Neural cell (in vitro differentiated cells): ENCODE results near the gene CYP2W1. TPM values are rescaled to one million over a fixed set of nuclear protein-coding genes. Genes with fewer than 3 reads are reported as not detected.
"Not testable (repeated sequence)": the region's sequence is repeated elsewhere in the genome, so short reads cannot be mapped to it uniquely, and the experiment has no call there.

Experiments used
- H2AFZ ChIP-seq: fragments of 200-600, 300-800 bp; sonication (generic), shearing (Covaris generic); 2 replicates; pipeline ENCODE4 v1.6.0; 2014; ENCODE audit warnings: low read depth, mild to moderate bottlenecking, antibody characterized with exemption, low read length, moderate library complexity
- H3F3A ChIP-seq: fragments of 200-600 bp; shearing (Covaris generic); 2 replicates; pipeline ENCODE4 v1.6.1; 2016; ENCODE audit warnings: mild to moderate bottlenecking, moderate library complexity, mixed read lengths, antibody characterized with exemption, low read length; ENCODE audit not compliant: insufficient read depth, poor library complexity, severe bottlenecking
- H3K27ac ChIP-seq: fragments of 200-600, 300-800 bp; sonication (generic), shearing (Covaris generic); 2 replicates; pipeline ENCODE4 v1.5.1; 2014; ENCODE audit warnings: mild to moderate bottlenecking, low read length, moderate library complexity
- H3K27me3 ChIP-seq: fragments of 300-800, 200-600 bp; sonication (generic), shearing (Covaris generic); 2 replicates; pipeline ENCODE4 v1.6.0; 2014; ENCODE audit warnings: mild to moderate bottlenecking, low read depth, low read length, moderate library complexity; ENCODE audit not compliant: insufficient read depth
- H3K36me3 ChIP-seq: fragments of 300-800, 200-600 bp; sonication (generic), shearing (Covaris generic); 2 replicates; pipeline ENCODE4 v1.5.1; 2014; ENCODE audit warnings: mild to moderate bottlenecking, antibody characterized with exemption, low read length, moderate library complexity; ENCODE audit not compliant: insufficient read depth
- H3K4me2 ChIP-seq: fragments of 300-800, 200-600 bp; sonication (generic), shearing (Covaris generic); 2 replicates; pipeline ENCODE4 v1.6.0; 2014; ENCODE audit warnings: mild to moderate bottlenecking, low read length
- H3K4me3 ChIP-seq: fragments of 300-800, 200-600 bp; sonication (generic), shearing (Covaris generic); 2 replicates; pipeline ENCODE4 v1.5.1; 2014; ENCODE audit warnings: mild to moderate bottlenecking, low read length, moderate library complexity
- H3K79me2 ChIP-seq: fragments of 200-600 bp; shearing (Covaris generic); replicated peaks from 2 replicates; pipeline ENCODE4 v1.6.0; 2014; ENCODE audit warnings: mild to moderate bottlenecking, low read length, moderate library complexity; ENCODE audit not compliant: insufficient read depth
- H3K9ac ChIP-seq: fragments of 300-800, 200-600 bp; sonication (generic), shearing (Covaris generic); 2 replicates; pipeline ENCODE4 v1.6.1; 2016; ENCODE audit warnings: mild to moderate bottlenecking, low read length, mixed read lengths
- H3K9me2 ChIP-seq: fragments of 200-600 bp; shearing (Covaris generic); 2 replicates; pipeline ENCODE4 v1.6.1; 2016; ENCODE audit warnings: mild to moderate bottlenecking, low read length, mixed read lengths; ENCODE audit not compliant: insufficient read depth
- H3K9me3 ChIP-seq: fragments of 200-600, 300-800 bp; sonication (generic), shearing (Covaris generic); 2 replicates; pipeline ENCODE4 v1.6.1; 2016; ENCODE audit warnings: mild to moderate bottlenecking, mixed run types, low read length, moderate library complexity, mixed read lengths
- H4K20me1 ChIP-seq: fragments of 200-600 bp; shearing (Covaris generic); 2 replicates; pipeline ENCODE4 v1.6.1; 2016; ENCODE audit warnings: mild to moderate bottlenecking, mixed run types; ENCODE audit not compliant: insufficient read depth
- CTCF ChIP-seq: fragments of 450-650 bp; IDR thresholded peaks from 2 replicates; pipeline ENCODE4 v1.5.1; 2014; ENCODE audit warnings: antibody characterized with exemption, mild to moderate bottlenecking, moderate library complexity; ENCODE audit not compliant: poor library complexity, severe bottlenecking
- EP300 ChIP-seq: fragments of 450-650 bp; conservative IDR thresholded peaks from 2 replicates; pipeline ENCODE4 v1.6.1; 2014; ENCODE audit warnings: antibody characterized with exemption, mild to moderate bottlenecking, moderate library complexity; ENCODE audit not compliant: poor library complexity, severe bottlenecking
- EZH2 ChIP-seq: fragments of 200-600, 300-800 bp; shearing (Covaris generic), sonication (generic); IDR thresholded peaks from 2 replicates; pipeline ENCODE4 v1.6.1; 2014; ENCODE audit warnings: antibody characterized with exemption, low read length, borderline replicate concordance, mild to moderate bottlenecking; ENCODE audit not compliant: insufficient read depth, poor library complexity, severe bottlenecking
- MXI1 ChIP-seq: fragments of 450-650 bp; conservative IDR thresholded peaks from 2 replicates; pipeline ENCODE4 v1.6.1; 2014; ENCODE audit warnings: antibody characterized with exemption, mild to moderate bottlenecking; ENCODE audit not compliant: poor library complexity, severe bottlenecking
- POLR2AphosphoS5 ChIP-seq: IDR thresholded peaks from 2 replicates; pipeline ENCODE4 v1.6.1; 2012
- RAD21 ChIP-seq: fragments of 450-650 bp; conservative IDR thresholded peaks from 2 replicates; pipeline ENCODE4 v1.6.1; 2014; ENCODE audit warnings: antibody characterized with exemption, mild to moderate bottlenecking, moderate library complexity
- SMC3 ChIP-seq: fragments of 450-650 bp; conservative IDR thresholded peaks from 2 replicates; pipeline ENCODE4 v1.6.1; 2014; ENCODE audit warnings: antibody characterized with exemption, mild to moderate bottlenecking, moderate library complexity; ENCODE audit not compliant: poor library complexity
- TAF1 ChIP-seq: IDR thresholded peaks from 2 replicates; pipeline ENCODE4 v1.6.1; 2012; ENCODE audit warnings: low read depth
- polyA plus RNA-seq: library from polyadenylated mRNA; depleted of rRNA; stranded (reverse); fragments of >200 nt; gene quantifications from 2 replicates; pipeline ENCODE4 v1.2.3, GENCODE V29; 2014
- TF ChIP-seq, protein P1 (sequence below): IDR thresholded peaks from 2 replicates; pipeline ENCODE4 v1.6.1; 2012; ENCODE audit warnings: borderline replicate concordance

The CYP2W1 gene
- polyA plus RNA-seq, 1 donor from 2014 or later: not detected

DNA sequence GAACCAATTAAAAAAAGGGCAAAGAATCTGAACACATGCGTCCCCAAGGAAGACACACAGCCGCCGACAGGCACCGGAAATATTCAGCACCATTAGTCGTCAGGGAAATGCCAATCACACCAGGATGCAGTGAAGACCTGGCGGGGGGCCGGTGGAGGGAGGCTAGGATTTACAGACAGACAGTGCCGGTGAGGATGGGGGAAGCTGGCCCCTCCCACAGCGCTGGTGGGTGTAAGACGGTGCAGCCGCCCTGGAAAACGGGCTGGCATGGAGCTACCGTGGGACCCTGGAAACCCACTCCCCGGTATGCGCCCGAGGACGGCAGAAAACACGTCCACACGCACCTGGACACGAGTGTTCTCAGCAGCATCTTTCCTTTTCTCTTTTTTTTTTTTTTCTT is 23.7 kb upstream of the CYP2W1 start:
- Histone ChIP-seq H2AFZ (no peak overlapping the region), H3K79me2 (no peaks in the 10 kb centered on the region), H3K27ac (peak overlapping the region; percentile 3), H3K36me3 (no peaks in the 10 kb centered on the region), H3K9me3 (no peaks in the 10 kb centered on the region), H3F3A (no peaks in the 10 kb centered on the region), H3K9me2 (no peaks in the 10 kb centered on the region), H4K20me1 (no peaks in the 10 kb centered on the region), H3K27me3 (no peaks in the 10 kb centered on the region), H3K4me3 (peak overlapping the region; percentile 39), H3K9ac (no peak overlapping the region), H3K4me2 (no peak overlapping the region)
- TF ChIP-seq POLR2AphosphoS5: no peak

- H3K4me2 ChIP-seq, H3F3A ChIP-seq, H2AFZ ChIP-seq, H3K79me2 ChIP-seq, H3K4me3 ChIP-seq, H3K27ac ChIP-seq, H3K9me3 ChIP-seq, H3K9me2 ChIP-seq, H3K36me3 ChIP-seq, H3K9ac ChIP-seq, H4K20me1 ChIP-seq, H3K27me3 ChIP-seq: not testable (repeated sequence)
These were observed 23.2 kb upstream of the CYP2W1 start for GRCh38 chr7:959740-960139.

- no peak overlapping the region for H3K4me3 ChIP-seq
- H3K9me2 ChIP-seq: no peaks in the 10 kb centered on the region
- no peaks in the 10 kb centered on the region for H3K36me3 ChIP-seq
- no peak overlapping the region for H3K27ac ChIP-seq
- H2AFZ ChIP-seq: no peak overlapping the region
- no peaks in the 10 kb centered on the region for H3K79me2 ChIP-seq
- no peaks in the 10 kb centered on the region for H4K20me1 ChIP-seq
- no peak for TF ChIP-seq POLR2AphosphoS5
- TF ChIP-seq, protein P1, sequence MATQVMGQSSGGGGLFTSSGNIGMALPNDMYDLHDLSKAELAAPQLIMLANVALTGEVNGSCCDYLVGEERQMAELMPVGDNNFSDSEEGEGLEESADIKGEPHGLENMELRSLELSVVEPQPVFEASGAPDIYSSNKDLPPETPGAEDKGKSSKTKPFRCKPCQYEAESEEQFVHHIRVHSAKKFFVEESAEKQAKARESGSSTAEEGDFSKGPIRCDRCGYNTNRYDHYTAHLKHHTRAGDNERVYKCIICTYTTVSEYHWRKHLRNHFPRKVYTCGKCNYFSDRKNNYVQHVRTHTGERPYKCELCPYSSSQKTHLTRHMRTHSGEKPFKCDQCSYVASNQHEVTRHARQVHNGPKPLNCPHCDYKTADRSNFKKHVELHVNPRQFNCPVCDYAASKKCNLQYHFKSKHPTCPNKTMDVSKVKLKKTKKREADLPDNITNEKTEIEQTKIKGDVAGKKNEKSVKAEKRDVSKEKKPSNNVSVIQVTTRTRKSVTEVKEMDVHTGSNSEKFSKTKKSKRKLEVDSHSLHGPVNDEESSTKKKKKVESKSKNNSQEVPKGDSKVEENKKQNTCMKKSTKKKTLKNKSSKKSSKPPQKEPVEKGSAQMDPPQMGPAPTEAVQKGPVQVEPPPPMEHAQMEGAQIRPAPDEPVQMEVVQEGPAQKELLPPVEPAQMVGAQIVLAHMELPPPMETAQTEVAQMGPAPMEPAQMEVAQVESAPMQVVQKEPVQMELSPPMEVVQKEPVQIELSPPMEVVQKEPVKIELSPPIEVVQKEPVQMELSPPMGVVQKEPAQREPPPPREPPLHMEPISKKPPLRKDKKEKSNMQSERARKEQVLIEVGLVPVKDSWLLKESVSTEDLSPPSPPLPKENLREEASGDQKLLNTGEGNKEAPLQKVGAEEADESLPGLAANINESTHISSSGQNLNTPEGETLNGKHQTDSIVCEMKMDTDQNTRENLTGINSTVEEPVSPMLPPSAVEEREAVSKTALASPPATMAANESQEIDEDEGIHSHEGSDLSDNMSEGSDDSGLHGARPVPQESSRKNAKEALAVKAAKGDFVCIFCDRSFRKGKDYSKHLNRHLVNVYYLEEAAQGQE: no peak
- no peak for TF ChIP-seq EP300
- TF ChIP-seq TAF1: no peak
- TF ChIP-seq RAD21: no peak
- no peak for TF ChIP-seq SMC3
- no peak for TF ChIP-seq CTCF
- TF ChIP-seq EZH2: no peak
- TF ChIP-seq MXI1: no peak
- H3F3A ChIP-seq: no peaks in the 10 kb centered on the region
- no peaks in the 10 kb centered on the region for H3K9me3 ChIP-seq
- H3K9ac ChIP-seq: no peak overlapping the region
- H3K4me2 ChIP-seq: no peak overlapping the region
- H3K27me3 ChIP-seq: no peaks in the 10 kb centered on the region
These were observed 22.6 kb upstream of the CYP2W1 start for GRCh38 chr7:960269-960871.

DNA sequence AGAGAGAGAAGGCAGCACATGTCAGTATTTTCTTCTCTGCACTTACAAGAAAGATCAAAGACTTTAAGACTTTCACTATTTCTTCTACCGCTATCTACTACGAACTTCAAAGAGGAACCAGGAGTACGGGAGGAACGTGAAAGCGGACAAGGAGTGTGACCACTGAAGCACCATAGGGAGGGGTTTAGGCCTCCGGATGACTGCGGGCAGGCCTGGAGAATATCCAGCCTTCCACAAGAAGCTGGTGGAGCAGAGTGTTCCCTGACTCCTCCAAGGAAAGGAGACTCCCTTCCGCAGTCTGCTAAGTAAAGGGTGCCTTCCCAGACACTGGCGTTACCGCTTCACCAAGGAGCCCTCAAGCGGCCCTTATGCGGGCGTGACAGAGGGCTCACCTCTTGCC is 22.0 kb upstream of the CYP2W1 start:
- H3K27me3 ChIP-seq, H3K9me3 ChIP-seq, H3F3A ChIP-seq, H3K27ac ChIP-seq, H3K9ac ChIP-seq, H3K4me3 ChIP-seq, H3K4me2 ChIP-seq, H3K36me3 ChIP-seq, H2AFZ ChIP-seq, H4K20me1 ChIP-seq, H3K79me2 ChIP-seq, H3K9me2 ChIP-seq: not testable (repeated sequence)
